Measurements from ENCODE around the gene HHAT. TPM values are rescaled to one million over a fixed set of nuclear protein-coding genes. Genes with fewer than 3 reads are reported as not detected.

Gene HHAT
- total and polyA plus RNA-seq, 2 donors (not counting 3 experiments of a cell fraction or from before 2014, with no cell fraction given): 2.4 to 4.3 TPM

GRCh38 chr1:210596641-210597040 lies 267.9 kb downstream of the HHAT start:
- no peak overlapping the region for H3K27ac ChIP-seq (ENCODE audit: insufficient read depth, low read depth, low read length)
- no peak overlapping the region for H3K9ac ChIP-seq (replicated peaks; ENCODE audit: extremely low read depth, insufficient read depth, low read length)
- dilution Hi-C loops (cut with MboI; ENCODE audit: extremely low pct_ligation_motif_present, low sequenced_read_pairs): no loop called here
- POLR2A ChIA-PET: no interaction called here
- no peaks in the 10 kb centered on the region for H3K9me1 ChIP-seq (replicated peaks; ENCODE audit: control insufficient read depth, extremely low read depth, insufficient read depth, low read length)
- BruUV-seq (replicated peaks): no TSS peak
- FAIRE-seq: no peak
- H2AFZ ChIP-seq (ENCODE audit: low read depth, low read length): no peak overlapping the region
- no peaks in the 10 kb centered on the region for H3K4me1 ChIP-seq (ENCODE audit: control insufficient read depth, extremely low read depth, insufficient read depth, low read length)
- H4K20me1 ChIP-seq (replicated peaks; ENCODE audit: control insufficient read depth, extremely low read depth, insufficient read depth, low read length): no peaks in the 10 kb centered on the region
- no peak overlapping the region for H3K4me2 ChIP-seq (ENCODE audit: insufficient read depth, low read length)
- H3K9me3 ChIP-seq (replicated peaks; ENCODE audit: control insufficient read depth, insufficient read depth, low read length): no peaks in the 10 kb centered on the region
- TF ChIP-seq MYC (IDR thresholded peaks at IDR 0.05; ENCODE audit: low read depth, low read length) (no peak), JUN (IDR thresholded peaks at IDR 0.05; ENCODE audit: borderline replicate concordance, insufficient read depth, insufficient read length, low read depth) (no peak), POLR2AphosphoS5 (IDR thresholded peaks at IDR 0.05; ENCODE audit: insufficient read depth, low read depth, low read length) (no peak), CTCF (IDR thresholded peaks at IDR 0.05; ENCODE audit: extremely low read depth in 1 of 2, insufficient read depth in 1 of 2, low read depth in 1 of 2, low read length in 2 of 2) (no peak), GATA2 (IDR thresholded peaks at IDR 0.05; ENCODE audit: insufficient read depth, insufficient read length, low read depth, low read length) (no peak)
- DNase-seq (ENCODE audit: low read depth, low spot score): no peak
- CTCF ChIA-PET: no interaction called here
- no peaks in the 10 kb centered on the region for H3K79me2 ChIP-seq (ENCODE audit: control insufficient read depth, insufficient read depth, low read length)
- no peaks in the 10 kb centered on the region for H3K27me3 ChIP-seq (ENCODE audit: control insufficient read depth in 2 of 2, insufficient read depth in 2 of 2, low read length in 2 of 2)
- intact Hi-C loops (cut with micrococcal nuclease): no loop called here
- no peak overlapping the region for H3K4me3 ChIP-seq (replicated peaks in 1 of 3; ENCODE audit: insufficient read depth in 1 of 3, low read depth in 1 of 3, low read length in 3 of 3)
- no peaks in the 10 kb centered on the region for H3K36me3 ChIP-seq (ENCODE audit: control insufficient read depth in 2 of 2, extremely low read depth in 1 of 2, insufficient read depth in 2 of 2, low read length in 2 of 2)

GRCh38 chr1:210597555-210598134 lies 268.9 kb downstream of the HHAT start:
- no peak overlapping the region for H3K27ac ChIP-seq (ENCODE audit: insufficient read depth, low read depth, low read length)
- no peak overlapping the region for H3K9ac ChIP-seq (replicated peaks; ENCODE audit: extremely low read depth, insufficient read depth, low read length)
- no peaks in the 10 kb centered on the region for H3K9me1 ChIP-seq (replicated peaks; ENCODE audit: control insufficient read depth, extremely low read depth, insufficient read depth, low read length)
- DNase-seq (ENCODE audit: low read depth, low spot score) (no peak), FAIRE-seq (no peak)
- H3K27me3 ChIP-seq (ENCODE audit: control insufficient read depth in 2 of 2, insufficient read depth in 2 of 2, low read length in 2 of 2): no peaks in the 10 kb centered on the region
- ChIA-PET CTCF (no interaction called here), POLR2A (no interaction called here)
- H3K36me3 ChIP-seq (ENCODE audit: control insufficient read depth in 2 of 2, extremely low read depth in 1 of 2, insufficient read depth in 2 of 2, low read length in 2 of 2): no peaks in the 10 kb centered on the region
- no peaks in the 10 kb centered on the region for H3K79me2 ChIP-seq (ENCODE audit: control insufficient read depth, insufficient read depth, low read length)
- H3K4me3 ChIP-seq (replicated peaks in 1 of 3; ENCODE audit: insufficient read depth in 1 of 3, low read depth in 1 of 3, low read length in 3 of 3): no peak overlapping the region
- dilution Hi-C loops (cut with MboI; ENCODE audit: extremely low pct_ligation_motif_present, low sequenced_read_pairs) (no loop called here), intact Hi-C loops (cut with micrococcal nuclease) (no loop called here)
- H3K4me2 ChIP-seq (ENCODE audit: insufficient read depth, low read length): no peak overlapping the region
- H3K4me1 ChIP-seq (ENCODE audit: control insufficient read depth, extremely low read depth, insufficient read depth, low read length): no peaks in the 10 kb centered on the region
- H4K20me1 ChIP-seq (replicated peaks; ENCODE audit: control insufficient read depth, extremely low read depth, insufficient read depth, low read length): no peaks in the 10 kb centered on the region
- H3K9me3 ChIP-seq (replicated peaks; ENCODE audit: control insufficient read depth, insufficient read depth, low read length): no peaks in the 10 kb centered on the region
- TF ChIP-seq CTCF (IDR thresholded peaks at IDR 0.05; ENCODE audit: extremely low read depth in 1 of 2, insufficient read depth in 1 of 2, low read depth in 1 of 2, low read length in 2 of 2): no peak
- TF ChIP-seq POLR2A (IDR thresholded peaks at IDR 0.05; ENCODE audit: low read depth, low read length): no peak
- no peak for TF ChIP-seq POLR2AphosphoS5 (IDR thresholded peaks at IDR 0.05; ENCODE audit: insufficient read depth, low read depth, low read length)
- no peak for TF ChIP-seq MYC (IDR thresholded peaks at IDR 0.05; ENCODE audit: low read depth, low read length)
- TF ChIP-seq GATA2 (IDR thresholded peaks at IDR 0.05; ENCODE audit: insufficient read depth, insufficient read length, low read depth, low read length): no peak
- no peak for TF ChIP-seq MAX (IDR thresholded peaks at IDR 0.05; ENCODE audit: insufficient read depth, insufficient read length)
- H2AFZ ChIP-seq (ENCODE audit: low read depth, low read length): no peak overlapping the region
- BruUV-seq (replicated peaks): no TSS peak
